WTC11 (cell line): Measurements from ENCODE around the gene AGXT. TPM values are rescaled to one million over a fixed set of nuclear protein-coding genes. Genes with fewer than 3 reads are reported as not detected.

Source experiments
- ATAC-seq: fragments of 200-7000 bp; cut with Tn5 transposase; 2 replicates; pipeline ENCODE4 v1.10.0; 2021; ENCODE audit warnings: mild to moderate bottlenecking, moderate library complexity
- CTCF ChIA-PET: fragments of 300-600 bp; sonication (Branson Sonifier 250); formaldehyde crosslinking; loops from one replicate; lab custom pipeline; 2021; ENCODE audit warnings: antibody characterized with exemption; lab: Charles Lee
- POLR2A ChIA-PET: fragments of 350-600 bp; sonication (Branson Sonifier 250); formaldehyde crosslinking; loops from one replicate; lab custom pipeline; 2021; ENCODE audit warnings: antibody characterized with exemption; lab: Charles Lee
- DNase-seq: peaks from one replicate; pipeline ENCODE4 v3.0.0; 2021; ENCODE audit warnings: low spot score
- H3K27ac Mint-ChIP-seq: 2 replicates; pipeline ENCODE4 v1.8.0; 2021; ENCODE audit warnings: mixed read lengths
- H3K27me3 Mint-ChIP-seq: 2 replicates; pipeline ENCODE4 v1.8.0; 2021; ENCODE audit warnings: low read depth, mild to moderate bottlenecking, moderate library complexity, mixed read lengths
- H3K36me3 Mint-ChIP-seq: 2 replicates; pipeline ENCODE4 v1.8.0; 2021; ENCODE audit warnings: mixed read lengths
- H3K4me1 Mint-ChIP-seq: 2 replicates; pipeline ENCODE4 v1.8.0; 2022; ENCODE audit warnings: mixed read lengths
- H3K4me3 Mint-ChIP-seq: 2 replicates; pipeline ENCODE4 v1.8.0; 2021; ENCODE audit warnings: mild to moderate bottlenecking, moderate library complexity, mixed read lengths
- H3K9me3 Mint-ChIP-seq: 2 replicates; pipeline ENCODE4 v1.8.0; 2021; ENCODE audit warnings: mixed read lengths
- CREM ChIP-seq: sonication (generic); formaldehyde crosslinking; IDR thresholded peaks from 2 replicates; pipeline ENCODE4 v1.8.1; 2022; ENCODE audit warnings: mild to moderate bottlenecking, missing genetic modification reagents, moderate library complexity
- GABPB1 ChIP-seq: sonication (generic); formaldehyde crosslinking; IDR thresholded peaks from 2 replicates; pipeline ENCODE4 v1.8.1; 2023; ENCODE audit warnings: mild to moderate bottlenecking, missing genetic modification reagents
- HMGXB4 ChIP-seq: sonication (generic); formaldehyde crosslinking; IDR thresholded peaks from 2 replicates; pipeline ENCODE4 v1.8.1; 2023; ENCODE audit warnings: mild to moderate bottlenecking, moderate library complexity, missing genetic modification reagents
- IRF1 ChIP-seq: sonication (generic); formaldehyde crosslinking; IDR thresholded peaks from 2 replicates; pipeline ENCODE4 v1.8.0; 2023; ENCODE audit warnings: missing genetic modification reagents
- MYBL2 ChIP-seq: sonication (generic); formaldehyde crosslinking; IDR thresholded peaks from 2 replicates; pipeline ENCODE4 v1.8.1; 2023; ENCODE audit warnings: mild to moderate bottlenecking, moderate library complexity, missing genetic modification reagents
- NFE2L1 ChIP-seq: sonication (generic); formaldehyde crosslinking; IDR thresholded peaks from 2 replicates; pipeline ENCODE4 v1.8.1; 2023; ENCODE audit warnings: missing genetic modification reagents
- PRDM15 ChIP-seq: sonication (generic); formaldehyde crosslinking; IDR thresholded peaks from 2 replicates; pipeline ENCODE4 v1.8.0; 2022; ENCODE audit warnings: missing genetic modification reagents
- RELA ChIP-seq: sonication (generic); formaldehyde crosslinking; IDR thresholded peaks from 2 replicates; pipeline ENCODE4 v1.8.1; 2022; ENCODE audit warnings: missing genetic modification reagents, mild to moderate bottlenecking, borderline replicate concordance
- SMAD4 ChIP-seq: sonication (generic); formaldehyde crosslinking; IDR thresholded peaks from 2 replicates; pipeline ENCODE4 v1.8.0; 2022; ENCODE audit warnings: mild to moderate bottlenecking, missing genetic modification reagents
- SP1 ChIP-seq: sonication (generic); formaldehyde crosslinking; conservative IDR thresholded peaks from 2 replicates; pipeline ENCODE4 v1.8.1; 2022; ENCODE audit warnings: missing genetic modification reagents
- TEAD4 ChIP-seq: sonication (generic); formaldehyde crosslinking; IDR thresholded peaks from 2 replicates; pipeline ENCODE4 v1.8.0; 2022; ENCODE audit warnings: mild to moderate bottlenecking, missing genetic modification reagents
- ZNF121 ChIP-seq: sonication (generic); formaldehyde crosslinking; IDR thresholded peaks from 2 replicates; pipeline ENCODE4 v1.8.0; 2023; ENCODE audit warnings: missing genetic modification reagents
- ZNF219 ChIP-seq: sonication (generic); formaldehyde crosslinking; IDR thresholded peaks from 2 replicates; pipeline ENCODE4 v1.8.0; 2023; ENCODE audit warnings: missing genetic modification reagents, mild to moderate bottlenecking, borderline replicate concordance
- ZNF317 ChIP-seq: sonication (generic); formaldehyde crosslinking; IDR thresholded peaks from 2 replicates; pipeline ENCODE4 v1.8.1; 2023; ENCODE audit warnings: low read depth, mild to moderate bottlenecking, moderate library complexity, missing genetic modification reagents, borderline replicate concordance
- ZNF512 ChIP-seq: sonication (generic); formaldehyde crosslinking; IDR thresholded peaks from 2 replicates; pipeline ENCODE4 v1.8.1; 2022; ENCODE audit warnings: missing genetic modification reagents, borderline replicate concordance
- total RNA-seq: library from RNA; stranded (reverse); gene quantifications from 3 replicates; pipeline ENCODE4 v1.2.3, GENCODE V29; 2021
- TF ChIP-seq, protein P1 (sequence below): fragments of 250-450 bp; sonication (Bioruptor Pico); IDR thresholded peaks from 2 replicates; pipeline ENCODE4 v1.9.0; 2021; ENCODE audit warnings: mild to moderate bottlenecking

AGXT gene
- total RNA-seq, 1 experiment from 2014 or later, result 0.24 TPM

GRCh38 chr2:240904216-240905175 is 35.9 kb downstream of the AGXT start:
- Mint-ChIP-seq H3K9me3 (peaks cover 11% of the 10 kb centered on the region), H3K4me3 (no peak overlapping the region), H3K4me1 (no peaks in the 10 kb centered on the region), H3K36me3 (peaks cover 3% of the 10 kb centered on the region), H3K27me3 (no peaks in the 10 kb centered on the region), H3K27ac (no peak overlapping the region)
- ChIA-PET POLR2A (no interaction called here), CTCF (interaction anchor here (0.8 to 1.2 kb wide), 3 partner anchors 9 to 10 kb away, joined by 4 to 6 read pairs (median 4); no protein-coding TSS in a partner anchor)
- no peak for ATAC-seq
- DNase-seq, result no peak
- TF ChIP-seq SMAD4 (CRISPR knock-in tag), result no peak
- no peak for TF ChIP-seq MYBL2 (CRISPR knock-in tag)
- no peak for TF ChIP-seq TEAD4
- no peak for TF ChIP-seq PRDM15 (CRISPR knock-in tag)
- no peak for TF ChIP-seq ZNF219

DNA sequence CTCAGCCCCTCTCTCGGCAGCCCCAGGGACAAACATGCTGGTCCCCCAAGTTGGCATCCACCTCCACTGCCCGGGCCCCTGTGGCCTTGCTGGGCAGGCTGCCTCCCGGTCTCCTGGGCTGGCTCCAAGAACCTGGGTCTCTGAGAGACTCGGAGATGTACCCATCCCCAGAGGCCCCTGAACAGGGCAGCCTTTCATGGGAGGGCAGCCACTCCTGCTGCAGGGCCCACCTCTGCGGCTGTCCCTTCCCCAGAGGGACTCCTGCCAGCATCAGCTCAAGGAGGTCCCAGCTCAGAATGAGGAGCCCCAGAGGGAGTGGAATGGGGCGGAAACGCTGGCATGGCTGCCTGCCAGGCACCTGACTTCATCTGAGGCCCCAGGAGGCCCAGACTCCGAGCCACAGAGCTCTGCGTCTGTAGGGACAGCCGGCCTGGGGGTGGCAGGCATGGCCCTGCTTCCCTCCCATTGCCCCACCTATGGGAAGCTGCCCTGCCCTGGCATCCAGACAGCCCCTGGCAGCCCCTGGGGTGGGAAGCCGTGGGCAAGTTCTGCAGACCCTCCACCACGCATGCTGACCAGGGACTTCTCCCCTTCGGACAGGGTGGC is 36.7 kb downstream of the AGXT start:
- TF ChIP-seq NFE2L1 (CRISPR knock-in tag) (no peak), GABPB1 (CRISPR knock-in tag) (no peak), IRF1 (CRISPR knock-in tag) (no peak), ZNF121 (no peak), SP1 (CRISPR knock-in tag) (no peak)
- TF ChIP-seq, all 79 proteins: peak for 0
- H3K27me3 Mint-ChIP-seq, result no peaks in the 10 kb centered on the region
- no peak overlapping the region for H3K4me3 Mint-ChIP-seq
- POLR2A ChIA-PET, result no interaction called here
- peaks cover 11% of the 10 kb centered on the region for H3K9me3 Mint-ChIP-seq
- H3K4me1 Mint-ChIP-seq, result no peaks in the 10 kb centered on the region
- ATAC-seq (no peak), DNase-seq (no peak)
- H3K27ac Mint-ChIP-seq, result no peak overlapping the region
- peaks cover 3% of the 10 kb centered on the region for H3K36me3 Mint-ChIP-seq
- CTCF ChIA-PET, result interaction anchor here (0.8 to 1.2 kb wide), 2 partner anchors 8 to 9 kb away, joined by 4 to 6 read pairs; no protein-coding TSS in a partner anchor

GRCh38 chr2:240906141-240906910 is 37.7 kb downstream of the AGXT start, which contains the start of gene CROCC2:
Gene CROCC2 (plus strand): TSS chr2:240906336. CDS start chr2:240906514, 178 bp downstream.
- Mint-ChIP-seq H3K4me3 (no peak within 1 kb of the TSS), H3K27ac (no peak within 1 kb of the TSS), H3K9me3 (peaks cover 4% of the 10 kb centered on the region; the same call in 1 of the 2 replicates), H3K36me3 (no peaks in the 10 kb centered on the region), H3K27me3 (no peaks in the 10 kb centered on the region), H3K4me1 (no peaks in the 10 kb centered on the region)
- no peak for DNase-seq
- no peak for ATAC-seq
- ChIA-PET POLR2A (no interaction called here), CTCF (interaction anchor here (0.8 to 1.2 kb wide), 2 partner anchors 8 kb away, joined by 4 to 6 read pairs; no protein-coding TSS in a partner anchor)
- TF ChIP-seq CREM (CRISPR knock-in tag), result no peak
- TF ChIP-seq ZNF317 (CRISPR knock-in tag), result no peak
- TF ChIP-seq HMGXB4, result no peak
- TF ChIP-seq, protein P1, sequence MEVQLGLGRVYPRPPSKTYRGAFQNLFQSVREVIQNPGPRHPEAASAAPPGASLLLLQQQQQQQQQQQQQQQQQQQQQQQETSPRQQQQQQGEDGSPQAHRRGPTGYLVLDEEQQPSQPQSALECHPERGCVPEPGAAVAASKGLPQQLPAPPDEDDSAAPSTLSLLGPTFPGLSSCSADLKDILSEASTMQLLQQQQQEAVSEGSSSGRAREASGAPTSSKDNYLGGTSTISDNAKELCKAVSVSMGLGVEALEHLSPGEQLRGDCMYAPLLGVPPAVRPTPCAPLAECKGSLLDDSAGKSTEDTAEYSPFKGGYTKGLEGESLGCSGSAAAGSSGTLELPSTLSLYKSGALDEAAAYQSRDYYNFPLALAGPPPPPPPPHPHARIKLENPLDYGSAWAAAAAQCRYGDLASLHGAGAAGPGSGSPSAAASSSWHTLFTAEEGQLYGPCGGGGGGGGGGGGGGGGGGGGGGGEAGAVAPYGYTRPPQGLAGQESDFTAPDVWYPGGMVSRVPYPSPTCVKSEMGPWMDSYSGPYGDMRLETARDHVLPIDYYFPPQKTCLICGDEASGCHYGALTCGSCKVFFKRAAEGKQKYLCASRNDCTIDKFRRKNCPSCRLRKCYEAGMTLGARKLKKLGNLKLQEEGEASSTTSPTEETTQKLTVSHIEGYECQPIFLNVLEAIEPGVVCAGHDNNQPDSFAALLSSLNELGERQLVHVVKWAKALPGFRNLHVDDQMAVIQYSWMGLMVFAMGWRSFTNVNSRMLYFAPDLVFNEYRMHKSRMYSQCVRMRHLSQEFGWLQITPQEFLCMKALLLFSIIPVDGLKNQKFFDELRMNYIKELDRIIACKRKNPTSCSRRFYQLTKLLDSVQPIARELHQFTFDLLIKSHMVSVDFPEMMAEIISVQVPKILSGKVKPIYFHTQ, result no peak
- TF ChIP-seq ZNF512 (CRISPR knock-in tag), result no peak
- TF ChIP-seq RELA, result no peak
